Myocyte (in vitro differentiated cells): Measurements from ENCODE around the gene ICOS. TPM values are rescaled to one million over a fixed set of nuclear protein-coding genes. Genes with fewer than 3 reads are reported as not detected.

Source experiments
- DNase-seq: peaks from one replicate; pipeline ENCODE4 v3.0.0-alpha.2; 2012; ENCODE audit warnings: low read depth
- polyA plus RNA-seq: library from polyadenylated mRNA; unstranded; fragments of >200 nt; gene quantifications from one replicate; pipeline ENCODE4 v1.2.1, GENCODE V29; 2012; ENCODE audit warnings: missing spikeins
- total RNA-seq: library from RNA; depleted of rRNA; stranded (reverse); fragments of >200 nt; gene quantifications from 2 replicates; pipeline ENCODE4 v1.2.3, GENCODE V29; 2014

The ICOS gene, protein sequence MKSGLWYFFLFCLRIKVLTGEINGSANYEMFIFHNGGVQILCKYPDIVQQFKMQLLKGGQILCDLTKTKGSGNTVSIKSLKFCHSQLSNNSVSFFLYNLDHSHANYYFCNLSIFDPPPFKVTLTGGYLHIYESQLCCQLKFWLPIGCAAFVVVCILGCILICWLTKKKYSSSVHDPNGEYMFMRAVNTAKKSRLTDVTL
- total RNA-seq, result not detected in 2 replicates
- 0.04 TPM for polyA plus RNA-seq

DNA sequence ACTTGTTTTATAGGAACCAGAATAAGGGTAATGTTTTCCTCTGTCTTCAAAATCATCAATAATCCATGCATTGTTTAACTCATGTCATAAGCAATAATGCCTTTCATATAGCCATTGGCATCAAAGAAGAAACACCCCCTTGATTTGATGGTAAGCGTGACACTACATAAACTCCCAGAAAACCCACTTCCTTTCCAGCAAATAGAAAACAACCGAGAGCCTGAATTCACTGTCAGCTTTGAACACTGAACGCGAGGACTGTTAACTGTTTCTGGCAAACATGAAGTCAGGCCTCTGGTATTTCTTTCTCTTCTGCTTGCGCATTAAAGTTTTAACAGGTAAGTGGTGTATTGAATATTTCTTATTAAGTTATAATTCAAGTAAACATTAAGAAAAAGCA, at the start of gene ICOS:
TSS of gene ICOS (plus strand) at position 229 of the 400 bp plus-strand sequence. CDS start at position 281, 52 bp downstream.
- no peak for DNase-seq

DNA sequence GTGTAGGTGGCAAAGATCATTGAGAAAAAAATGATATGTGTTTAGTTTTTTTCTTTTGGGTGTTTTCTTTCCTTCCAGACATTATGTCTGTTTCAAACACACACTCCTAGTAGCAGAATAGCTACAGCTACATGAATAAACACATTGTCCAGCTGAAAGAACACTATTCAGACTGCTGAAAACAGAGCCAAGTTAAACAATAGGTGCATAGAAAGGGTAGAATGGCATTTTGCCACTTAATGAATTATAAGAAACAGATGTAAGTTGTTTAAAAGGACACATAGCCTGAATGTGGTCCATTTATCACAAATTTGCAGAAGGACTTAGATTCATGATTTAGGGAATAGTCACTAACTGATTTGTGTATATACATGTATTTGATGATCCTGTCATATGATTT, 48.9 kb upstream of the ICOS start:
- peak; percentile 12 for DNase-seq

DNA sequence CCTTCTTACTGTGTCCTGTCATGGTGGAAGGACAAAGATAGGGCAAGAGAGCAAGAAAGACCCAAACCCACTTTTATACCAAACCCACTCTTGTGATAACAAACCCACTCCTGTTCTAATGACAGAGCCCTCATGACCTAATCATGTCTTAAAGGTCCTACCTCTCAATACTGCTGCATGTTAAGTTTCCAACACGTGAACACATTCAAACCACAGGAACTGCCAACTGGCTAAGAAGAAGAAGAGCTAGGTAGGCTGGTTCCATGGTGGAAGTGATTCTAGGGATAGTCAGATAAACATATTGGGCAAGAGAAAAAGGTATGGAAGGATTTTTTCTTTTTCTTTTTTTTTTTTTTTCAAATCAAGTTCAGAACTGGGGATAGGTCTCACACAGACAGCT, 47.0 kb upstream of the ICOS start:
- no peak for DNase-seq

DNA sequence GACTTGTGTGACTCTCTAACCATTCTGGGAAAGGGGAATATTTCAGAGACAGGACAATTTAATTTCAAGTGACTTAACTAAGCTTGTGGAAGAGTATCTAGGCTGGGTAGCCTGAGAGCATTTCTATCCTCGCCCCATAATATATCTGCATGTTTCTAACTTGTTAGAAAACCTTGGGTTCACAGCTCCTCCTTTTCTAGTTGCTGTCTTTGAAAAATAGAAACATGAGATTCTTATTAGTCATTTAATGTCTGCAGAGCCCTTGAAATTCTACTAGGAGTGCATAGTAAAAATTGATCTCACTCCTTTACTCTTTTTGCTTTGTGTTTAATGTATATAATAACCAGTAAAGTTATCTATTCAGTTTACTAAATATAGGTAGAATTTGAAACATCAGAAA, 46.6 kb upstream of the ICOS start:
- DNase-seq, result no peak

DNA sequence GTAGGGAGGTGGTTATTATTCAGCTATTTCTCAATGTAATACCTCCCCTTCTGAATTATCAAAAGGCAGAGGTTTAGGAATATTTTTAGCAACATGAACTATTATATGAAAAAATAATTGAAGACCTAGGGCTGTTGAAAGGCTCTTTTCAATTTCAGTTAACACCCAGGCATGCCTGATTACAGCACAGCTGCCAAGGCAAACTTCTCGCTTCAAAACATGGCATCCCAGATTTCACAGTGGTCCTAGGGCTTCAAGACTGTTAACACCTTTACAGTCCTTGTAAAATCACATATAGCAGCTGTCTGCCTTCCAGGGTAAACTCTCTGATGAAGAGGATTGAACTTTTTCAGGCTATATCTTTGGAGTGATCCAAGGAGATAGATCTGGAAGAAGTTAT, 45.8 kb upstream of the ICOS start:
- DNase-seq, result no peak

DNA sequence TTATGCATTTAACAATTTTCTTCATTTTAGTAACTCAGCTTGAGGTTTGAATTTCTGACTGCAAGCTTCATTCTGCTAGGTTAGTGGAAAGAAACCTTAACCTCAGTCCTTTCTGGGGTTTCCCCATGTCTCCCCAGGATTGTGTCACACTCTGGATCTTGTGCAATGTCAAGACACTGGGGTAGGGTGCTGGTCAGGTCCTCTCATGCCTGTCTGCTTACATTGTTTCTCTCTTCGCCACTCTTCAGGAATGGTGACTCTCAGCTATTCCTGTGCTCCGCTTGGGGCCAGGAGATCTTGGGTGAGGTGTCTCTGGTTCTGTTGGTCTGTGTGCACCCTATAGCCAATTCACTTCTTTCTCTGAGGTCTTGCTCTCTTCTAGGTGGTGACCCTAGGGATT, 45.1 kb upstream of the ICOS start:
- no peak for DNase-seq

DNA sequence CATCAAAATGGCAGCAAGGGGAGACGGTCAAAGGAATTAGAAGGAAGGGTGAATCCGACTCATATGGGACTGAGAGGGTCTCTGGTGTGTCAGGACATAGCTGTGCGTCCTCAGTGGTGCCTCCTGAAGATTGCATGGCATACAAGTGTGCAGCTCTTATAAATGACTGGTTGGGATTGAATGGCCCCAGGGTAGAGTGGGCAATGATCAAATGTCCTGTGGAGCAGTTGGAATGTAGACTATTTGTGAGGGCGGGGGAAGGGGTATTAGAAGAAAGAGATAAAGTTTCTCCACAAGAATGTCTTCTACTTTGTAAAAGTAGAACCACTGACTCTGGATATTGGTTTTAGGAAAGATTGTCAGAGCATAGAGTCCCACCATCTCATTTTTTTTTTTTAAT, 44.4 kb upstream of the ICOS start:
- peak; percentile 36 for DNase-seq

DNA sequence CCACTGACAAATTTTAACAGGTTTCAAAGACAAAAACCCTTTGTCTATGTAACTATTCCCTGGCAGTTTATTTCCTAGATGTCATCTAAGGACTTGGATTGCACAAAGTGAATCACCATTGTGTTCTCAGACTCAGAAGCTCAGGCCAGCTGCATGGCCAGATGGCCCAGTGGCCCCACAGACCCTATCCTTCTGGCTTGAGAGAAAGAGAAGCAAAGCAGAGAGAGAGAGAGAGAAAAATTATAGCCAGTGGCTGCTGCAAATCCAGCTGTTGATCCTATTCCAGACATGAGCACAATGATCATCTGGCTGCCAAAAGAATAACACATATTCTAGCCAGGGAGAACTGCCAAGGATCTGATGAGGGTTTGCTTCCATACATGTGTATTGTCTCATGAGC, 43.2 kb upstream of the ICOS start:
- DNase-seq, result peak; percentile 69

DNA sequence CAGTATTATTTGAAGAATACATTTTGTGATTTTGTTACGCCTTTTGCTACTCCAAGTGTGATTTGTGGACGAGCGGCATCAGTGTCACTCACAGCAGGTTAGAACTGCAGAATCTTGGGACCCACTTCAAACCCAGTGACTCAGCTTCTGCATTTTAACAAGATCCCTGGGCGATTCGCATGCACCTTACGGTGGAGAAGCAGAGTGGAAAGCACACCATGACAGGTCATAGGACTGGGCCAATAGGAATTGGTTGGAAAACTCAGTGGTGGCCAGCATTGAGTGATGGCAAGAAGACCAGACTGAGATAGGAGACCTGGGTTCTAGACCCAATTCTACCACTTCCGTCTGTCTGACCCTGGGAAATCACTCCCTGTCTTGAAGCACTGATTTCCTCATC, 42.7 kb upstream of the ICOS start:
- DNase-seq, result no peak

DNA sequence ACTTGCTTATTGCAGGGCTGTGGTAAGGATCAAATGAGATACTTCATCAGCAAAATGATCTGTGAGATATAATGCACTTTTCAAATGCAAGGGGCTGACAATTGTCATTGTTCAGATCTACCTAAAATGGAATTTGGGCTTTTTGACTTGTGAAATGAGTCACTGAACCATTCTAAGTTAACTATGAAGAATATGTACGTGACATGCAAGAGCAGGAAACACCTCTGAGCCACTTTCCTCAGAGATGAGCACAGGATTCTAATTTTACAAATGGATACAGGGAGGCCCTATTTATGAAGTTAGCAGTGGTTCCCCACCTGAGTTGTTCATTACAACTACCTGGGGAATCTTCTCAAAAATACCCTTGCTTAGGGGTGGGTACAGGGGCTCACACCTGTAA, 42.3 kb upstream of the ICOS start:
- DNase-seq, result no peak

DNA sequence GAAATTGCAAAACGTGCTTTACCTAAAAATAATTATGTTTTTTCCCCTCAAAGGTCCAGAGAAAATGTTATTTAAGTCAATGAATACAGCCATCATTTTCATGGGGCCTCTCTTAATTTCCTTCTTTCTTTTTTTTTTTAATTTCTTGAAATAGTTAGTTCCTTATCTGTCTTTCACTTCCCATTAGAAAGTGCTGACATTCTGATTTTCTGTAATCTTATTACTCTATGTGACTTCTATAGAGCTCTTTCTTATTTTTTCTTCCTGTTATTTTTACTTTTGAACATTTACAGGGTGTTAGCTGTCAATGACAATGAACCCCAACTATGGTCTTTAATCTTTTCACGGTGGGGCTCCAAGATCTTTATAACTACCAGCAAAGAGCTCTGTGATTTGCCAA, 39.0 kb upstream of the ICOS start:
- no peak for DNase-seq

DNA sequence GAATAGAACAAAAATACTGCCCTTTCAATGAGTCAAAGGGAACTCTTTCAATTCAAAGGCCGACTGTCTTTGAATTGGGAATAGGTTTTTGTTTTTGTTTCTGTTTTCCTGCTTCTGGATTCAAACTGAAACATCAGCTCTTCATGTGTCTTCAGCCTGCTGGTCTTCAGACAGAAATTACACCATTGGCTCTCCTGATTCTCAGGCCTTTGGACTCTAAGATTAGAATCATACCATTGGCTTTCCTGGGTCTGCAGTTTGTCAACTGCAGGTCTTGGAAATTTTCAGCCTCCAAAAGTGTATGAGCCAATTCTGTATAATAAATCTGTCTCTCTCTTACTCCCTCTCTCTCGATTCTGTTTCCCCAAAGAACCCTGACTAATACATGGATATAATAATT, 37.9 kb upstream of the ICOS start:
- no peak for DNase-seq

DNA sequence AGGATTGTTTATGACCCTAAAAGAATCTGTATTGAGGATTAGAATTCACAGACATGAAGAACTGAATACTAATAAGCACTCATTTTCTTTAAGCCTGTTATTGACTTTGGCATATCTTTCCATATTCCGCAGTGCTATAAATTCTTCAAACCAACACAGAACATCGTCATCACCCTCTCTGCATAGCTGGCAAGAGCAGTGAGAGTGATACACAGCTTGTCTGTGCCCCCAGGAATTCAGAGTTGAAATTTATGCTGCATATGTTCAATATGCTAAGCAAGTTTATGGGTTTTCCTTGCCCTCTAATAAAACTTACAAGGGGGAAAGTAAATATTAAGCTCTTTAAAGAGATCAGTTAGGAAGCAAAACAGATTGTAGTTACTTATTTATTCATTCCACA, 36.3 kb upstream of the ICOS start:
- DNase-seq, result no peak

DNA sequence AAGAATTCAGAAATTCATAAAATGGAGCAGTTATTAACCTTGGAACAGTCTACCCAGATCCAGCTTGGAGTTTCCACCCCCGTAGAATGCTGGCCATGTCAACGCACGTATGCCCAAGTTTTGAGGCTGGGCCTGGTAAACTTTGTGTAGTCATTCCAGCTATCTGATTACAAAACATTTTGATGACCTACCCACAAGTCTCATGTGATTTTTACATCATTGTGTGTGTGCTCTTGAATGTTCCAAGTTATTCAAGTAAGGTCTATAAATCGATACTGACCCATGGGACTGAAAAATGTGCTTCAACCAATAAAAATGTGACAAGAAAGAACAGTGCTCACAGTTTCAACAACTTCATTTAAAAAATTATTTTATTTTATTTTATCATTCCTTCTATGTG, 32.5 kb upstream of the ICOS start:
- no peak for DNase-seq

DNA sequence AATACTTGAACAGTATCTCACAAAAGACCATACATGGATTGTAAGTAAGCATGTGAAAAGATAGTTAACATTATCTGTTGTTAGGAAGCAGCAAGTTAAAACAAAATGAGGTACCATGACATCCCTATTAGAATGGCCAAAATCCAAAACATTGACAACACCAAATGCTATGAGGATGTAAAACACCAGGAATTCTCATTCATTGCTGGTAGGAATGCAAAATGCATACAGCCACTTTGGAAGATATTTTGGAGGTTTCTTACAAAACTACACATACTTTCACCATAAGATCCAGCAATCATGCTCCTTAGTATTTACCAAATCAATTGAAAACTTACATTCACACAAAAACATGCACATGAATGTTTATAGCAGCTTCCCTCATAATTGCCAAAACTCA, 30.9 kb upstream of the ICOS start:
- no peak for DNase-seq

DNA sequence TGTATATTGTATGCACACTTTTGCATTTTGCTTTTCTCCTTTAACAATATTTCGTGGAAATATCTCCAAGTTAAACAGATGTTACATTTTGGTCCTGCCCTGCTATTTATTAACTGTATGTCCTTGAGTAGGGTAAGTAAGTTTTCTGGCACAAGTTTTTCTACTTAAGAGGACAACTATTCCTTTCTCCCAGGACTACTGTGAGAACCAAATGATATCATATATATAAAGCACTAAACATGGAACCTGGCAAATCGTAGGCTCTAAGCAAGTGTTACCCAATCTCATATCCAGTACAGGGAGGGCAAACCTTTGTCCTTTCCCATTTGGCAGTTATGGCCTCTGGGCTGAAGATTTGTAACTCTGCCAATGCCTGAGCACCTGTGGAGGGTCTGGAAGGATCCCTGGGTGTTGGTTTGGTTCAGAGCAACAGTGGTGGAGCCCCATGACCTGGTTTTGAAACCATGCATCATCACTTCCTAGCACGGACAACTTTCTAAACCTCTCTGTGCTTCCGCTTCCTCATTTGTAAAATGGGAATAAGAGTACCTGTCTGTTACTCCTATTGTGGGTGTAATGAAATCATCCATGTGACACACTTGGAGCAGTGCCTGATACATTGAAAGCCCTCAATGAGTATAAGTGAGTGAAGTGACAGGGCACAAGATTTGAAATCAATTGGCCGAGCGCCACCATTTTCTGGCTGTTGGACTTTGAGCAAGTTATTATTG, 28.3 kb upstream of the ICOS start:
- DNase-seq, result no peak

DNA sequence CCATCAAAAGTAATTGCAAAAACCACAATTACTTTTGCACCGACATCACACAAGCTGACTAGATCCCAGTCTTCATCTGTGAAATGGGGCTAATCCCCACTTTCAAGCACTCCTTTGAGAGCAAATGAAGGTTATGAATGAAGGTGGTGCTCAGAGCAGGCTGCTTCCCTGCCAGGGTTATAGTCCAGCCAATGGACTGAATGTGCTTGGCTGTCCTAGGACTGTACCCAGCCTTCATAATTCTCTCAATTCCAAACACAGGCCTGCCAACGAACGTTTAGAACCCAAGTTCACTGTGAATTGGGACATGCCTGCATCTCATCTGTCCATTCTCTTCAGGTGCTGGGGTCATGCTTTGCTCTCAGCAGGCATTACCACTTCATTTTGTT, 27.8 kb upstream of the ICOS start:
- DNase-seq, result no peak

DNA sequence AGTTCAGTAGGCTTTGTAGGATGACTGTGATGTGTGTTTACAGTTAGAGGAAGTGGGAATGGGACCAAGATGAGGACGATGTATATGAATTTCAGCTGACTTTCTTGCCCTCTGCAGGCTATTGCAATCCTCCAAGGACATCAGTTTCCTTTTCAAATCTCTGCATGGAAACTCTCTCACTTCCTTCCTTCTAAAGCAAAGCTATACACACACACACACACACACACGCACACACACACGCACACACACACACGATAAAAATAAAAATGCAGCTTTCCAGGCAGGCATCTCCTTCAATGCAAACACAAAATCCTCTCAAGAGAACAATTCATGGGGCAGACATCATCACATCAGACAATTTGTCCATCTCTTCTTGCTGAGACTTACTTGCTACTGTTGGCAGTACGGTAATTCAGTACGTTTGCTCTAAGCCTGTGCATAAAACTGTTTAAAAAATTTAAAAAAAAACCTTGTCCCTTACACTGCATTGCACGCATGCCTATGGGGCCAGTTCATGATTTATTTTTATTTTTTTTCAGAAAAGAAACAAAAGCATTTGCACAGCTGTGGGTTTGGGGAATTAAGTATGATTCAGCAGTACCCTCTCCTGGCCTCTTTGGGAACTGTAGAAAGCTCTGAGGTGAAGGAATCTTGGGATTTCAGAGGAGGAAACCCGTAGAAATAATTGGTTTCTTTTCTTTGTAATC, 27.1 kb upstream of the ICOS start:
- DNase-seq, result peak; percentile 83

DNA sequence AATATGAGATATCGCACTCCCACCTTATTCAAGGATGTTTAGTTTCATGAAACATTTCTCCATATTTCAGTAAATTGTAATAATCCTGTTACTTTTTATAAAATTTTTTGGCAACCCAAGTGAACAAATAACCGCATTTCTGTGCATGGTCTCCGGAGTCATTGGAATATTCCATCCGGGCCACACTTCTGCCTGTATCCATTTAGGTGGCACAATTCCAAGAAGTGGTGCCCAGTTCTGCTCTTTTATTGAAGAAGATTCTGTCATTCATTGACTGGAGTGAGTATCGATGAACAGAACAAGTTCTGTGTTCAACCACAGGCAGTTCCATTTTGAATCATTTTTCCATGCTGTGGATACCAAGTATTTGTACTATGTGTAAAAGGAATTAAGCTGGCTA, 26.6 kb upstream of the ICOS start:
- peak; percentile 54 for DNase-seq

DNA sequence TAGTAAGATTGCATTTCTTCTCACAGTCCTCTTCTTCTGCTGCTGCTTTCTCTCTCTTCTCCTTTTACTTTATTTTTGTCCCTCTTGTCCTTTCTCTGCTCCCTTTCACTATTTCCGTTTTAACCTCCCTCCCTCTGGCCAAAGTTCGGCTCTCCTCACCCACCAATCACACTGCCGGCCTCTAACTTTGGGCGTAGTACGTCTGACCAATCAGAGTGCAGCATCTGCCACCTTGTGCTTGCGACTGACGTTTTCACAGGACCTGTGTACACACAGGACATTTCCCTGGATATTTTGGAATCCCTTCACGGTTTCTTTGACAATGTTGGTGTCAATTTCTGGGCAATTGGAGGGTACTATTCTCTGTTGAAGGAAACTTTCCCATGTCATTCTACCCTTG, 22.6 kb upstream of the ICOS start:
- no peak for DNase-seq

DNA sequence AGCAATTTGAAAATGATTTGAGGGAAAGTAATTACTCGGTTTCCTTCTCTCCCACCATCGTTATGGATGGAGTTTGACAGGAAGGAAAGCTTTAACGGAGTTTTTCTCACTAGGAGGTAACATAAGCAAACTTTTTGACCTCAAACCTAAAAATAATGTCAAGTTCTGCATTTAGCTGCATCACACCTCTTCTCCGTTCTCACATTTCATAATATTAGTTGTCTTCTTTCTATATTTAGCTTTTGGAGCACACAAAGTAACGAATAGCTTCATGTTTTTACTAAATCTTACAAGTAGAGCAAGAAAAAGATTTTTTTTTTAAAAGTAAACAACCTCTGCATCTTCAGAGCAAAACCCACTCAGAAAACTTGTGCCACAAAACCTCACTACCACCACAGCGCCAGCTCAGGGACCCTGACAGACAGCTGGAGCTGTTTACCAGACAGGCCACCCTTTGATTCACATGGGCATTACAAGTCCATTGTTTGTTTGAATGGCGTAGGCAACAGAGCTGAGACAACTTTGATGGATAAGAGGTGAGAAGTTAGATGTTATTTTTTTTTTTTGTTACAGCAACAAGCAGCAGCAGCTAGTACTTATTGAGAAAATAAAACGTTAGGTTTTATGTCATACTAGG, 21.9 kb upstream of the ICOS start:
- DNase-seq, result peak; percentile 44

DNA sequence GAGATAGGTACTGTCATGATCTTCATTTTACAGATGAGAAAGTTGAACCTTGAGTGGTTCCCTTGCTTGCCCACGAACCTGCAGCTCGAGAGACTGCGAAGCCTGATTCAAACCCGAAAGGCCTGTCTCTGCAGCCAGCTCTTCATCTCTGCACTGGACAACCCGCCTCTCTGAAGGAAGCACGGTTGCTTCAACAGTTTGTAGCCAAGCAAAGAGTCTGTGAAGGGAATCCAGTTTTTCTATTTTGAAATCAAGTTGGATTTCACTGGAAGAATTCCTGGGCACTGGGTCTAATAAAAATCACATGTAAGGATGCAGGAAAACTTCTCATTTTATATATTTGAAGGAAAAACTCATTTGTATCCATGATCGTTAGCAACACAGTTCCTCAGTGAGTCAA, 21.3 kb upstream of the ICOS start:
- DNase-seq, result no peak
